Endothelial cell of umbilical vein (primary cell): ENCODE results near the gene CMIP. TPM values are rescaled to one million over a fixed set of nuclear protein-coding genes. Genes with fewer than 3 reads are reported as not detected.

Experiments
- Bru-seq: library from RNA; stranded (reverse); fragments of 400-500 nt; gene quantifications from one replicate; lab custom pipeline; 2021; lab: Mats Ljungman, UMichigan
- BruChase-seq, 2 experiments: library from RNA; stranded (reverse); fragments of 400-500 nt; gene quantifications; one replicate each; lab custom pipeline; 2021; lab: Mats Ljungman, UMichigan
- BruUV-seq: library from RNA; stranded (reverse); fragments of 400-500 nt; replicated peaks from 2 replicates; lab custom pipeline; 2021; lab: Mats Ljungman, UMichigan
- CTCF ChIA-PET: fragments of 300-600, 350-600 bp; sonication (Branson Sonifier 250); formaldehyde crosslinking; loops from one replicate; lab custom pipeline; 2021; ENCODE audit warnings: antibody characterized with exemption, inconsistent platforms; lab: Charles Lee
- POLR2A ChIA-PET: fragments of 300-600, 350-600 bp; sonication (Branson Sonifier 250); formaldehyde crosslinking; loops from one replicate; lab custom pipeline; 2021; ENCODE audit warnings: antibody characterized with exemption, inconsistent platforms; lab: Charles Lee
- DNase-seq: peaks from one replicate; pipeline ENCODE4 v3.0.0-alpha.2; 2011; ENCODE audit warnings: low read depth, low spot score
- FAIRE-seq: peaks from 2 replicates; lab custom pipeline; 2011; peaks lifted over from hg19 to GRCh38; lab: Jason Lieb, UNC
- H2AFZ ChIP-seq: 2 replicates; pipeline ENCODE4 v1.6.0; 2012; ENCODE audit warnings: low read depth, low read length, control low read depth, inconsistent platforms
- H3K27ac ChIP-seq: 2 replicates; pipeline ENCODE4 v1.5.1; 2011; ENCODE audit warnings: low read depth, mild to moderate bottlenecking, control low read depth, low read length, moderate library complexity; ENCODE audit not compliant: insufficient read depth
- H3K27me3 ChIP-seq, 2 experiments: 2 replicates each; pipeline versions ENCODE4 v1.6.0 to v1.6.1; 2011; ENCODE audit warnings: low read length in 2 of 2, mixed read lengths in 1 of 2; ENCODE audit not compliant: control insufficient read depth in 2 of 2, insufficient read depth in 2 of 2
- H3K36me3 ChIP-seq, 2 experiments: 2 replicates in 1 of 2; 3 replicates in 1 of 2; pipeline ENCODE4 v1.5.1; 2011; ENCODE audit warnings: low read length in 2 of 2, mild to moderate bottlenecking in 1 of 2, moderate library complexity in 1 of 2; ENCODE audit not compliant: control insufficient read depth in 2 of 2, insufficient read depth in 2 of 2; ENCODE audit errors: extremely low read depth in 1 of 2
- H3K4me1 ChIP-seq: 3 replicates; pipeline ENCODE4 v1.5.1; 2011; ENCODE audit warnings: mild to moderate bottlenecking, low read length; ENCODE audit not compliant: control insufficient read depth, insufficient read depth; ENCODE audit errors: extremely low read depth
- H3K4me2 ChIP-seq: 2 replicates; pipeline ENCODE4 v1.6.1; 2011; ENCODE audit warnings: low read length, control low read depth, mixed read lengths; ENCODE audit not compliant: insufficient read depth
- H3K4me3 ChIP-seq, 3 experiments: fragments of 200-600 bp in 1 of 3; sonication (generic), shearing (Covaris generic) in 1 of 3; replicated peaks in 1 of 3; 2 replicates each; pipeline ENCODE4 v1.5.1; 2011 to 2016; ENCODE audit warnings: control low read depth in 3 of 3, low read length in 3 of 3, mild to moderate bottlenecking in 2 of 3, inconsistent platforms in 1 of 3, low read depth in 1 of 3, moderate library complexity in 1 of 3; ENCODE audit not compliant: insufficient read depth in 1 of 3
- H3K79me2 ChIP-seq: 2 replicates; pipeline ENCODE4 v1.6.0; 2012; ENCODE audit warnings: low read length, inconsistent platforms; ENCODE audit not compliant: control insufficient read depth, insufficient read depth
- H3K9ac ChIP-seq: replicated peaks from 2 replicates; pipeline ENCODE3; 2011; ENCODE audit warnings: low read length, control low read depth; ENCODE audit not compliant: insufficient read depth; ENCODE audit errors: extremely low read depth
- H3K9me1 ChIP-seq: replicated peaks from 3 replicates; pipeline ENCODE4 v1.6.0; 2011; ENCODE audit warnings: mild to moderate bottlenecking, low read length; ENCODE audit not compliant: control insufficient read depth, insufficient read depth; ENCODE audit errors: extremely low read depth
- H3K9me3 ChIP-seq: replicated peaks from 2 replicates; pipeline ENCODE4 v1.5.1; 2012; ENCODE audit warnings: low read length, inconsistent platforms; ENCODE audit not compliant: control insufficient read depth, insufficient read depth
- H4K20me1 ChIP-seq: replicated peaks from 2 replicates; pipeline ENCODE3; 2011; ENCODE audit warnings: mild to moderate bottlenecking, low read length; ENCODE audit not compliant: control insufficient read depth, insufficient read depth; ENCODE audit errors: extremely low read depth
- CTCF ChIP-seq, 2 donors: IDR thresholded peaks; 1 replicate in 1 of 2; 2 replicates in 1 of 2; pipeline ENCODE4 v1.5.1; 2011; ENCODE audit warnings: low read length in 2 of 2, mild to moderate bottlenecking in 2 of 2, moderate library complexity in 2 of 2, control low read depth in 1 of 2, inconsistent platforms in 1 of 2, low read depth in 1 of 2; ENCODE audit not compliant: insufficient read depth in 1 of 2; ENCODE audit errors: extremely low read depth in 1 of 2
- EZH2 ChIP-seq: IDR thresholded peaks from 2 replicates; pipeline ENCODE4 v1.6.1; 2012; ENCODE audit warnings: borderline replicate concordance, low read depth, mild to moderate bottlenecking, moderate library complexity, low read length, inconsistent platforms; ENCODE audit not compliant: severe bottlenecking
- FOS ChIP-seq: IDR thresholded peaks from 2 replicates; pipeline ENCODE4 v1.6.1; 2011; ENCODE audit warnings: mild to moderate bottlenecking, low read length, moderate library complexity, borderline replicate concordance; ENCODE audit not compliant: insufficient read depth
- GATA2 ChIP-seq: IDR thresholded peaks from 2 replicates; pipeline ENCODE4 v1.7.0; 2011; ENCODE audit warnings: low read depth, mild to moderate bottlenecking, moderate library complexity, mixed read lengths, low read length; ENCODE audit not compliant: insufficient read length, insufficient read depth
- JUN ChIP-seq: IDR thresholded peaks from 2 replicates; pipeline ENCODE4 v1.6.1; 2011; ENCODE audit warnings: borderline replicate concordance, low read depth; ENCODE audit not compliant: insufficient read length, insufficient read depth
- MAX ChIP-seq: IDR thresholded peaks from 2 replicates; pipeline ENCODE4 v1.6.1; 2011; ENCODE audit not compliant: insufficient read depth, insufficient read length
- MYC ChIP-seq: IDR thresholded peaks from one replicate; pipeline ENCODE4 v1.6.1; 2011; ENCODE audit warnings: mild to moderate bottlenecking, low read depth, low read length
- POLR2A ChIP-seq: IDR thresholded peaks from 2 replicates; pipeline ENCODE4 v1.6.1; 2012; ENCODE audit warnings: low read depth, mild to moderate bottlenecking, control low read depth, low read length
- POLR2AphosphoS5 ChIP-seq: IDR thresholded peaks from 2 replicates; pipeline ENCODE4 v1.6.1; 2012; ENCODE audit warnings: low read depth, mild to moderate bottlenecking, control low read depth, low read length, moderate library complexity; ENCODE audit not compliant: insufficient read depth
- dilution Hi-C: fragments of 300-500 bp; cut with MboI; formaldehyde crosslinking; loops from one replicate; pipeline ENCODE4 v1.15.0; 2019; ENCODE audit warnings: low sequenced_read_pairs; ENCODE audit not compliant: extremely low pct_ligation_motif_present
- intact Hi-C: fragments of 100-400 bp; cut with micrococcal nuclease; formaldehyde crosslinking; loops from one replicate; pipeline ENCODE4 v1.10.0; 2022
- long read RNA-seq: library from polyadenylated mRNA; stranded (forward); transcript quantifications from one replicate; pipeline ENCODE4 v2.0.0, GENCODE V29; 2021
- polyA minus RNA-seq, 3 experiments: library from RNA; depleted of rRNA, polyadenylated mRNA; stranded (reverse); fragments of >200 nt; gene quantifications; 1 replicate in 1 of 3; 2 replicates in 2 of 3; pipeline ENCODE4 v1.2.3, GENCODE V29; 2011
- polyA plus RNA-seq, 4 experiments: library from polyadenylated mRNA; depleted of rRNA in 3 of 4; stranded (reverse) in 3 of 4; unstranded in 1 of 4; fragments of >200 nt; gene quantifications; 2 replicates each; pipeline versions ENCODE4 v1.2.1 to v1.2.3, GENCODE V29; 2011 to 2012; ENCODE audit warnings: missing spikeins in 1 of 4
- total RNA-seq: library from RNA; stranded (reverse); gene quantifications from 2 replicates; pipeline ENCODE4 v1.2.3, GENCODE V29; 2021

CMIP gene
- total RNA-seq = 82.4 and 101 TPM in 2 replicates
- 23.6 and 29.0 TPM in 2 replicates for polyA plus RNA-seq
- polyA plus RNA-seq (2011; cell fraction: cytosol; rRNA removed) = 31.1 and 32.0 TPM in 2 replicates
- 55.1 and 76.2 TPM in 2 replicates for polyA plus RNA-seq (2011; cell fraction: nucleus; rRNA removed)
- 43.0 and 55.4 TPM in 2 replicates for polyA plus RNA-seq (2012)
- 81.6 and 92.9 TPM in 2 replicates for polyA minus RNA-seq
- polyA minus RNA-seq (2011; cell fraction: cytosol; rRNA and poly(A)+ RNA removed) = 15.4 TPM
- 99.8 and 106 TPM in 2 replicates for polyA minus RNA-seq (2011; cell fraction: nucleus; rRNA and poly(A)+ RNA removed)
- Bru-seq, nascent RNA = percentile 86 among the genes with signal in this experiment
- BruChase-seq, experiment 1, labeled RNA remaining after a 6-hour chase = percentile 83 among the genes with signal in this experiment
- percentile 83 among the genes with signal in this experiment for BruChase-seq, experiment 2, labeled RNA remaining after a 2-hour chase
- long read RNA-seq, partial matches to known transcripts = 1 of 5 reads
- long read RNA-seq, other reads (novel, unspliced or antisense) = 4 of 5 reads

- peaks cover 13 to 30% of the 10 kb centered on the region in 2 experiments for H3K27me3 ChIP-seq
- peak within 1 kb of the TSS; percentile 46 for H2AFZ ChIP-seq
- dilution Hi-C loops = no loop called here
- TF ChIP-seq JUN = no peak
- H3K36me3 ChIP-seq = no peaks in the 10 kb centered on the region
- no peaks in the 10 kb centered on the region for H3K9me3 ChIP-seq
- no TSS peak for BruUV-seq
- H3K9me1 ChIP-seq = no peaks in the 10 kb centered on the region
- FAIRE-seq (peak; percentile 24), DNase-seq (peak; percentile 60)
- CTCF ChIA-PET = interaction anchor here (0.7 to 1.7 kb wide), 3 partner anchors 16 to 252 kb away, joined by 3 to 9 read pairs (median 5); no protein-coding TSS in a partner anchor
- H4K20me1 ChIP-seq = peaks cover 4% of the 10 kb centered on the region
- H3K4me1 ChIP-seq = peaks cover 20% of the 10 kb centered on the region
- POLR2A ChIA-PET = no interaction called here
- intact Hi-C loops = loop anchor here (1.0 to 5.0 kb wide), 3 partner anchors 39 to 253 kb away; no protein-coding TSS in a partner anchor
- peak within 1 kb of the TSS; percentile 97 for H3K4me2 ChIP-seq
- H3K27ac ChIP-seq = peak within 1 kb of the TSS; percentile 81
- H3K4me3 ChIP-seq = peak within 1 kb of the TSS; percentile 96 to 97 (median 97)
- peak within 1 kb of the TSS; percentile 96 for H3K9ac ChIP-seq
- H3K79me2 ChIP-seq = peaks cover 45% of the 10 kb centered on the region
Measured at GRCh38 chr16:81444448-81445121, at the start of gene CMIP. Gene CMIP, plus strand, starts transcription at chr16:81444808.

GRCh38 chr16:81394966-81395655 lies 49.5 kb upstream of the CMIP start:
- intact Hi-C loops (no loop called here), dilution Hi-C loops (loop anchor here (25.0 kb wide), 1 partner anchor 342 kb away; no protein-coding TSS in a partner anchor)
- no peak for TF ChIP-seq JUN
- TF ChIP-seq MAX = no peak
- TF ChIP-seq POLR2AphosphoS5 = no peak
- no peak for TF ChIP-seq EZH2
- TF ChIP-seq MYC = no peak
- no peak for TF ChIP-seq GATA2
- TF ChIP-seq CTCF (IDR thresholded peaks at IDR 0.05; ENCODE audit: extremely low read depth in 1 of 2, insufficient read depth in 1 of 2, low read depth in 1 of 2, low read length in 2 of 2) = no peak
- TF ChIP-seq FOS = no peak
- TF ChIP-seq POLR2A = no peak
- H3K9me3 ChIP-seq = no peaks in the 10 kb centered on the region
- H3K27me3 ChIP-seq = no peaks in the 10 kb centered on the region
- no peaks in the 10 kb centered on the region for H3K9me1 ChIP-seq
- H3K79me2 ChIP-seq = no peaks in the 10 kb centered on the region
- H3K4me1 ChIP-seq = peaks cover 7% of the 10 kb centered on the region
- no peak for FAIRE-seq
- H3K4me2 ChIP-seq = no peak overlapping the region
- H3K9ac ChIP-seq = no peak overlapping the region
- H4K20me1 ChIP-seq = no peaks in the 10 kb centered on the region
- no peak overlapping the region for H3K27ac ChIP-seq
- no peak overlapping the region for H3K4me3 ChIP-seq
- peak overlapping the region; percentile 74 for H2AFZ ChIP-seq
- ChIA-PET CTCF (interaction anchor here (0.8 to 1.2 kb wide), 6 partner anchors 10 to 184 kb away, joined by 3 to 5 read pairs (median 3); no protein-coding TSS in a partner anchor), POLR2A (no interaction called here)
- no TSS peak for BruUV-seq
- peak; percentile 78 for DNase-seq
- H3K36me3 ChIP-seq = no peaks in the 10 kb centered on the region
